ENCODE results near the gene C12orf50.

DNA sequence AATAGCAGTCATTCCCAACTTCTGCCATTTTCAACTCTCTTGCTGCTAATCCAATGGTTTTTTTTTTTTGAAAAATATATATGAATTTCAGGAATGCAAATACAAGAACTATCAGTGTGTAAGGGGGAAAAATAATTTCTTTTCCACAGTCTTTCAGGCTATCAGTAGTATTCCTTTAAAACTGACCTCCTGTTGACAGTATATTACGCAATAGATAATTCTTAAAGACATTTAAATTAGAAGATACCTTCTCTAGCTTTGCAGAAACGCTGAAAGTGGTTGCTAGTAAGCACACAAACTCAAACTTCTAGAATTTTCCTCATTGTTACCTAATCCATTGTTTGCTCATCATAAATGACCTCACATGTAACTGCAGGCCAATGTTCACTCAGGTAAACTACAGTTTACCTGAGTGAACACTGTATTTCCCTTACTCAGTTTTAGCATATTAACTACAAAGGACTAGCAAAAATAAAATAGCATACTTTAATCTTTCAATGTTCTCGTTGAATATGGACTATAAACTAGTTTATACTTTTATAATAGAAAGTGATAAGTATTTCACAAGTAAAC, at the start of gene C12orf50:
- TF ChIP-seq, protein P1, sequence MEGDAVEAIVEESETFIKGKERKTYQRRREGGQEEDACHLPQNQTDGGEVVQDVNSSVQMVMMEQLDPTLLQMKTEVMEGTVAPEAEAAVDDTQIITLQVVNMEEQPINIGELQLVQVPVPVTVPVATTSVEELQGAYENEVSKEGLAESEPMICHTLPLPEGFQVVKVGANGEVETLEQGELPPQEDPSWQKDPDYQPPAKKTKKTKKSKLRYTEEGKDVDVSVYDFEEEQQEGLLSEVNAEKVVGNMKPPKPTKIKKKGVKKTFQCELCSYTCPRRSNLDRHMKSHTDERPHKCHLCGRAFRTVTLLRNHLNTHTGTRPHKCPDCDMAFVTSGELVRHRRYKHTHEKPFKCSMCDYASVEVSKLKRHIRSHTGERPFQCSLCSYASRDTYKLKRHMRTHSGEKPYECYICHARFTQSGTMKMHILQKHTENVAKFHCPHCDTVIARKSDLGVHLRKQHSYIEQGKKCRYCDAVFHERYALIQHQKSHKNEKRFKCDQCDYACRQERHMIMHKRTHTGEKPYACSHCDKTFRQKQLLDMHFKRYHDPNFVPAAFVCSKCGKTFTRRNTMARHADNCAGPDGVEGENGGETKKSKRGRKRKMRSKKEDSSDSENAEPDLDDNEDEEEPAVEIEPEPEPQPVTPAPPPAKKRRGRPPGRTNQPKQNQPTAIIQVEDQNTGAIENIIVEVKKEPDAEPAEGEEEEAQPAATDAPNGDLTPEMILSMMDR (conservative IDR thresholded peaks at IDR 0.05; ENCODE audit: low read depth in 2 of 2), result no peak
- no peak for TF ChIP-seq POLR2AphosphoS5 (IDR thresholded peaks at IDR 0.05; ENCODE audit: low read depth)
- no peak for TF ChIP-seq EZH2phosphoT487 (IDR thresholded peaks at IDR 0.05; ENCODE audit: unreplicated experiment)
- TF ChIP-seq EZH2 (IDR thresholded peaks at IDR 0.05; ENCODE audit: low read depth, unreplicated experiment), result no peak
- TF ChIP-seq, protein P2, sequence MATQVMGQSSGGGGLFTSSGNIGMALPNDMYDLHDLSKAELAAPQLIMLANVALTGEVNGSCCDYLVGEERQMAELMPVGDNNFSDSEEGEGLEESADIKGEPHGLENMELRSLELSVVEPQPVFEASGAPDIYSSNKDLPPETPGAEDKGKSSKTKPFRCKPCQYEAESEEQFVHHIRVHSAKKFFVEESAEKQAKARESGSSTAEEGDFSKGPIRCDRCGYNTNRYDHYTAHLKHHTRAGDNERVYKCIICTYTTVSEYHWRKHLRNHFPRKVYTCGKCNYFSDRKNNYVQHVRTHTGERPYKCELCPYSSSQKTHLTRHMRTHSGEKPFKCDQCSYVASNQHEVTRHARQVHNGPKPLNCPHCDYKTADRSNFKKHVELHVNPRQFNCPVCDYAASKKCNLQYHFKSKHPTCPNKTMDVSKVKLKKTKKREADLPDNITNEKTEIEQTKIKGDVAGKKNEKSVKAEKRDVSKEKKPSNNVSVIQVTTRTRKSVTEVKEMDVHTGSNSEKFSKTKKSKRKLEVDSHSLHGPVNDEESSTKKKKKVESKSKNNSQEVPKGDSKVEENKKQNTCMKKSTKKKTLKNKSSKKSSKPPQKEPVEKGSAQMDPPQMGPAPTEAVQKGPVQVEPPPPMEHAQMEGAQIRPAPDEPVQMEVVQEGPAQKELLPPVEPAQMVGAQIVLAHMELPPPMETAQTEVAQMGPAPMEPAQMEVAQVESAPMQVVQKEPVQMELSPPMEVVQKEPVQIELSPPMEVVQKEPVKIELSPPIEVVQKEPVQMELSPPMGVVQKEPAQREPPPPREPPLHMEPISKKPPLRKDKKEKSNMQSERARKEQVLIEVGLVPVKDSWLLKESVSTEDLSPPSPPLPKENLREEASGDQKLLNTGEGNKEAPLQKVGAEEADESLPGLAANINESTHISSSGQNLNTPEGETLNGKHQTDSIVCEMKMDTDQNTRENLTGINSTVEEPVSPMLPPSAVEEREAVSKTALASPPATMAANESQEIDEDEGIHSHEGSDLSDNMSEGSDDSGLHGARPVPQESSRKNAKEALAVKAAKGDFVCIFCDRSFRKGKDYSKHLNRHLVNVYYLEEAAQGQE (IDR thresholded peaks at IDR 0.05; ENCODE audit: unreplicated experiment), result no peak
- no peak for TF ChIP-seq CREB1 (CRISPR knock-in tag; IDR thresholded peaks at IDR 0.05; ENCODE audit: low read depth)
- no peak for TF ChIP-seq STAT1 (IDR thresholded peaks at IDR 0.05; ENCODE audit: unreplicated experiment)
- no peak for TF ChIP-seq ZNF331 (CRISPR knock-in tag; IDR thresholded peaks at IDR 0.05; ENCODE audit: low read depth)
- no peak for TF ChIP-seq JUNB (IDR thresholded peaks at IDR 0.05; ENCODE audit: unreplicated experiment)
- TF ChIP-seq, protein P3, sequence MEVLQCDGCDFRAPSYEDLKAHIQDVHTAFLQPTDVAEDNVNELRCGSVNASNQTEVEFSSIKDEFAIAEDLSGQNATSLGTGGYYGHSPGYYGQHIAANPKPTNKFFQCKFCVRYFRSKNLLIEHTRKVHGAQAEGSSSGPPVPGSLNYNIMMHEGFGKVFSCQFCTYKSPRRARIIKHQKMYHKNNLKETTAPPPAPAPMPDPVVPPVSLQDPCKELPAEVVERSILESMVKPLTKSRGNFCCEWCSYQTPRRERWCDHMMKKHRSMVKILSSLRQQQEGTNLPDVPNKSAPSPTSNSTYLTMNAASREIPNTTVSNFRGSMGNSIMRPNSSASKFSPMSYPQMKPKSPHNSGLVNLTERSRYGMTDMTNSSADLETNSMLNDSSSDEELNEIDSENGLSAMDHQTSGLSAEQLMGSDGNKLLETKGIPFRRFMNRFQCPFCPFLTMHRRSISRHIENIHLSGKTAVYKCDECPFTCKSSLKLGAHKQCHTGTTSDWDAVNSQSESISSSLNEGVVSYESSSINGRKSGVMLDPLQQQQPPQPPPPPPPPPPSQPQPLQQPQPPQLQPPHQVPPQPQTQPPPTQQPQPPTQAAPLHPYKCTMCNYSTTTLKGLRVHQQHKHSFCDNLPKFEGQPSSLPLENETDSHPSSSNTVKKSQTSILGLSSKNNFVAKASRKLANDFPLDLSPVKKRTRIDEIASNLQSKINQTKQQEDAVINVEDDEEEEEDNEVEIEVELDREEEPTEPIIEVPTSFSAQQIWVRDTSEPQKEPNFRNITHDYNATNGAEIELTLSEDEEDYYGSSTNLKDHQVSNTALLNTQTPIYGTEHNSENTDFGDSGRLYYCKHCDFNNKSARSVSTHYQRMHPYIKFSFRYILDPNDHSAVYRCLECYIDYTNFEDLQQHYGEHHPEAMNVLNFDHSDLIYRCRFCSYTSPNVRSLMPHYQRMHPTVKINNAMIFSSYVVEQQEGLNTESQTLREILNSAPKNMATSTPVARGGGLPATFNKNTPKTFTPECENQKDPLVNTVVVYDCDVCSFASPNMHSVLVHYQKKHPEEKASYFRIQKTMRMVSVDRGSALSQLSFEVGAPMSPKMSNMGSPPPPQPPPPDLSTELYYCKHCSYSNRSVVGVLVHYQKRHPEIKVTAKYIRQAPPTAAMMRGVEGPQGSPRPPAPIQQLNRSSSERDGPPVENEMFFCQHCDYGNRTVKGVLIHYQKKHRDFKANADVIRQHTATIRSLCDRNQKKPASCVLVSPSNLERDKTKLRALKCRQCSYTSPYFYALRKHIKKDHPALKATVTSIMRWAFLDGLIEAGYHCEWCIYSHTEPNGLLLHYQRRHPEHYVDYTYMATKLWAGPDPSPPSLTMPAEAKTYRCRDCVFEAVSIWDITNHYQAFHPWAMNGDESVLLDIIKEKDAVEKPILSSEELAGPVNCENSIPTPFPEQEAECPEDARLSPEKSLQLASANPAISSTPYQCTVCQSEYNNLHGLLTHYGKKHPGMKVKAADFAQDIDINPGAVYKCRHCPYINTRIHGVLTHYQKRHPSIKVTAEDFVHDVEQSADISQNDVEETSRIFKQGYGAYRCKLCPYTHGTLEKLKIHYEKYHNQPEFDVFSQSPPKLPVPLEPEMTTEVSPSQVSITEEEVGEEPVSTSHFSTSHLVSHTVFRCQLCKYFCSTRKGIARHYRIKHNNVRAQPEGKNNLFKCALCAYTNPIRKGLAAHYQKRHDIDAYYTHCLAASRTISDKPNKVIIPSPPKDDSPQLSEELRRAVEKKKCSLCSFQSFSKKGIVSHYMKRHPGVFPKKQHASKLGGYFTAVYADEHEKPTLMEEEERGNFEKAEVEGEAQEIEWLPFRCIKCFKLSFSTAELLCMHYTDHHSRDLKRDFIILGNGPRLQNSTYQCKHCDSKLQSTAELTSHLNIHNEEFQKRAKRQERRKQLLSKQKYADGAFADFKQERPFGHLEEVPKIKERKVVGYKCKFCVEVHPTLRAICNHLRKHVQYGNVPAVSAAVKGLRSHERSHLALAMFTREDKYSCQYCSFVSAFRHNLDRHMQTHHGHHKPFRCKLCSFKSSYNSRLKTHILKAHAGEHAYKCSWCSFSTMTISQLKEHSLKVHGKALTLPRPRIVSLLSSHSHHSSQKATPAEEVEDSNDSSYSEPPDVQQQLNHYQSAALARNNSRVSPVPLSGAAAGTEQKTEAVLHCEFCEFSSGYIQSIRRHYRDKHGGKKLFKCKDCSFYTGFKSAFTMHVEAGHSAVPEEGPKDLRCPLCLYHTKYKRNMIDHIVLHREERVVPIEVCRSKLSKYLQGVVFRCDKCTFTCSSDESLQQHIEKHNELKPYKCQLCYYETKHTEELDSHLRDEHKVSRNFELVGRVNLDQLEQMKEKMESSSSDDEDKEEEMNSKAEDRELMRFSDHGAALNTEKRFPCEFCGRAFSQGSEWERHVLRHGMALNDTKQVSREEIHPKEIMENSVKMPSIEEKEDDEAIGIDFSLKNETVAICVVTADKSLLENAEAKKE (CRISPR knock-in tag; IDR thresholded peaks at IDR 0.05), result no peak
- TF ChIP-seq, protein P4, sequence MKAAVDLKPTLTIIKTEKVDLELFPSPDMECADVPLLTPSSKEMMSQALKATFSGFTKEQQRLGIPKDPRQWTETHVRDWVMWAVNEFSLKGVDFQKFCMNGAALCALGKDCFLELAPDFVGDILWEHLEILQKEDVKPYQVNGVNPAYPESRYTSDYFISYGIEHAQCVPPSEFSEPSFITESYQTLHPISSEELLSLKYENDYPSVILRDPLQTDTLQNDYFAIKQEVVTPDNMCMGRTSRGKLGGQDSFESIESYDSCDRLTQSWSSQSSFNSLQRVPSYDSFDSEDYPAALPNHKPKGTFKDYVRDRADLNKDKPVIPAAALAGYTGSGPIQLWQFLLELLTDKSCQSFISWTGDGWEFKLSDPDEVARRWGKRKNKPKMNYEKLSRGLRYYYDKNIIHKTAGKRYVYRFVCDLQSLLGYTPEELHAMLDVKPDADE (IDR thresholded peaks at IDR 0.05), result no peak
- no peak for TF ChIP-seq ZNF114 (CRISPR knock-in tag; IDR thresholded peaks at IDR 0.05)
- TF ChIP-seq NANOG (IDR thresholded peaks at IDR 0.05; ENCODE audit: borderline replicate concordance), result no peak
